Measurements from ENCODE around the gene UNK. TPM values are rescaled to one million over a fixed set of nuclear protein-coding genes. Genes with fewer than 3 reads are reported as not detected.

Gene UNK
- total and polyA plus RNA-seq, 2 experiments from 2014 or later: 11.5 to 12.4 TPM

- Histone ChIP-seq H2AFZ (no peak overlapping the region), H3K9me3 (ENCODE audit: low read depth) (no peaks in the 10 kb centered on the region), H3K9me2 (ENCODE audit: insufficient read depth) (no peaks in the 10 kb centered on the region), H3K9ac (no peak overlapping the region), H3K4me2 (ENCODE audit: unreplicated experiment) (no peak overlapping the region), H3K4me1 (ENCODE audit: insufficient read depth) (no peaks in the 10 kb centered on the region), H3K36me3 (ENCODE audit: low read depth) (no peaks in the 10 kb centered on the region), H3K27ac (no peak overlapping the region), H3K27me3 (replicated peaks; ENCODE audit: insufficient read depth) (no peaks in the 10 kb centered on the region), H3K4me3 (no peak overlapping the region), H3F3A (ENCODE audit: insufficient read depth) (no peaks in the 10 kb centered on the region), H4K20me1 (ENCODE audit: insufficient read depth) (no peaks in the 10 kb centered on the region), H3K79me2 (ENCODE audit: insufficient read depth) (no peaks in the 10 kb centered on the region)
- in situ Hi-C loops (cut with MboI): loop anchor here (10.0 kb wide), 1 partner anchor 141 kb away; no protein-coding TSS in a partner anchor
- no peak for DNase-seq
- WGBS, 2 experiments (ENCODE audit: low coverage in 1 of 2, low lambda C conversion rate in 2 of 2, missing lambda C conversion rate in 2 of 2): 72 to 85% methylated on average over 16 to 20 of the region's 20 CpGs
- TF ChIP-seq EZH2phosphoT487 (IDR thresholded peaks at IDR 0.05; ENCODE audit: insufficient read depth, low read depth) (no peak), EZH2 (IDR thresholded peaks at IDR 0.05; ENCODE audit: insufficient read depth, poor library complexity, severe bottlenecking) (no peak)
Measured at GRCh38 chr17:75755205-75755901, 29.3 kb upstream of the UNK start.

GRCh38 chr17:75755990-75756389 lies 28.6 kb upstream of the UNK start:
- no peak overlapping the region for H3K4me2 ChIP-seq (ENCODE audit: unreplicated experiment)
- no peak overlapping the region for H3K4me3 ChIP-seq
- H3K9me2 ChIP-seq (ENCODE audit: insufficient read depth): no peaks in the 10 kb centered on the region
- H3K4me1 ChIP-seq (ENCODE audit: insufficient read depth): no peaks in the 10 kb centered on the region
- H3K36me3 ChIP-seq (ENCODE audit: low read depth): no peaks in the 10 kb centered on the region
- DNase-seq: no peak
- 92 to 93% methylated on average over 2 of the region's 2 CpGs for WGBS, 2 experiments (ENCODE audit: low coverage in 1 of 2, low lambda C conversion rate in 2 of 2, missing lambda C conversion rate in 2 of 2)
- in situ Hi-C loops (cut with MboI): loop anchor here (10.0 kb wide), 1 partner anchor 141 kb away; no protein-coding TSS in a partner anchor
- H3K27ac ChIP-seq: no peak overlapping the region
- no peaks in the 10 kb centered on the region for H3K27me3 ChIP-seq (replicated peaks; ENCODE audit: insufficient read depth)
- no peaks in the 10 kb centered on the region for H4K20me1 ChIP-seq (ENCODE audit: insufficient read depth)
- no peaks in the 10 kb centered on the region for H3K9me3 ChIP-seq (ENCODE audit: low read depth)
- no peaks in the 10 kb centered on the region for H3K79me2 ChIP-seq (ENCODE audit: insufficient read depth)
- H3K9ac ChIP-seq: no peak overlapping the region
- H2AFZ ChIP-seq: no peak overlapping the region
- H3F3A ChIP-seq (ENCODE audit: insufficient read depth): no peaks in the 10 kb centered on the region
- TF ChIP-seq EZH2 (IDR thresholded peaks at IDR 0.05; ENCODE audit: insufficient read depth, poor library complexity, severe bottlenecking): no peak
- TF ChIP-seq EZH2phosphoT487 (IDR thresholded peaks at IDR 0.05; ENCODE audit: insufficient read depth, low read depth): no peak

- H3K4me1 ChIP-seq (ENCODE audit: insufficient read depth): no peaks in the 10 kb centered on the region
- H3K27ac ChIP-seq: no peak overlapping the region
- no peaks in the 10 kb centered on the region for H3K36me3 ChIP-seq (ENCODE audit: low read depth)
- no peaks in the 10 kb centered on the region for H3K9me3 ChIP-seq (ENCODE audit: low read depth)
- in situ Hi-C loops (cut with MboI): loop anchor here (10.0 kb wide), 1 partner anchor 142 kb away; no protein-coding TSS in a partner anchor
- no peak overlapping the region for H3K4me3 ChIP-seq
- no peaks in the 10 kb centered on the region for H4K20me1 ChIP-seq (ENCODE audit: insufficient read depth)
- TF ChIP-seq EZH2phosphoT487 (IDR thresholded peaks at IDR 0.05; ENCODE audit: insufficient read depth, low read depth) (no peak), EZH2 (IDR thresholded peaks at IDR 0.05; ENCODE audit: insufficient read depth, poor library complexity, severe bottlenecking) (no peak)
- no peaks in the 10 kb centered on the region for H3K79me2 ChIP-seq (ENCODE audit: insufficient read depth)
- no peaks in the 10 kb centered on the region for H3K27me3 ChIP-seq (replicated peaks; ENCODE audit: insufficient read depth)
- no peak overlapping the region for H2AFZ ChIP-seq
- no peak overlapping the region for H3K9ac ChIP-seq
- no peak for DNase-seq
- no peak overlapping the region for H3K4me2 ChIP-seq (ENCODE audit: unreplicated experiment)
- 89% methylated on average over 25 to 28 of the region's 29 CpGs for WGBS, 2 experiments (ENCODE audit: low coverage in 1 of 2, low lambda C conversion rate in 2 of 2, missing lambda C conversion rate in 2 of 2)
- no peaks in the 10 kb centered on the region for H3K9me2 ChIP-seq (ENCODE audit: insufficient read depth)
- no peaks in the 10 kb centered on the region for H3F3A ChIP-seq (ENCODE audit: insufficient read depth)
Measured at GRCh38 chr17:75756451-75757085, 28.0 kb upstream of the UNK start.

GRCh38 chr17:75757086-75757681 lies 27.4 kb upstream of the UNK start:
- Histone ChIP-seq H3K36me3 (ENCODE audit: low read depth) (no peaks in the 10 kb centered on the region), H3K4me2 (ENCODE audit: unreplicated experiment) (no peak overlapping the region), H3K9me2 (ENCODE audit: insufficient read depth) (no peaks in the 10 kb centered on the region), H3K27ac (no peak overlapping the region), H3F3A (ENCODE audit: insufficient read depth) (no peaks in the 10 kb centered on the region), H3K27me3 (replicated peaks; ENCODE audit: insufficient read depth) (no peaks in the 10 kb centered on the region), H3K9me3 (ENCODE audit: low read depth) (no peaks in the 10 kb centered on the region), H3K9ac (no peak overlapping the region), H3K4me3 (no peak overlapping the region), H3K4me1 (ENCODE audit: insufficient read depth) (no peaks in the 10 kb centered on the region), H2AFZ (no peak overlapping the region), H4K20me1 (ENCODE audit: insufficient read depth) (no peaks in the 10 kb centered on the region), H3K79me2 (ENCODE audit: insufficient read depth) (no peaks in the 10 kb centered on the region)
- in situ Hi-C loops (cut with MboI): loop anchor here (10.0 kb wide), 1 partner anchor 142 kb away; no protein-coding TSS in a partner anchor
- TF ChIP-seq EZH2 (IDR thresholded peaks at IDR 0.05; ENCODE audit: insufficient read depth, poor library complexity, severe bottlenecking) (no peak), EZH2phosphoT487 (IDR thresholded peaks at IDR 0.05; ENCODE audit: insufficient read depth, low read depth) (no peak)
- DNase-seq: no peak
- 88 to 91% methylated on average over 13 to 21 of the region's 21 CpGs for WGBS, 2 experiments (ENCODE audit: low coverage in 1 of 2, low lambda C conversion rate in 2 of 2, missing lambda C conversion rate in 2 of 2)
